HG03097 (cell line): ENCODE data around the gene NCF2.
"Not testable (repeated sequence)": the region's sequence is repeated elsewhere in the genome, so short reads cannot be mapped to it uniquely, and the experiment has no call there.

Experiments used
- ATAC-seq: cut with Tn5 transposase; IDR thresholded peaks from one replicate; pipeline ENCODE4 v1.9.1; 2021; ENCODE audit not compliant: unreplicated experiment, low FRiP score

NCF2 gene, protein sequence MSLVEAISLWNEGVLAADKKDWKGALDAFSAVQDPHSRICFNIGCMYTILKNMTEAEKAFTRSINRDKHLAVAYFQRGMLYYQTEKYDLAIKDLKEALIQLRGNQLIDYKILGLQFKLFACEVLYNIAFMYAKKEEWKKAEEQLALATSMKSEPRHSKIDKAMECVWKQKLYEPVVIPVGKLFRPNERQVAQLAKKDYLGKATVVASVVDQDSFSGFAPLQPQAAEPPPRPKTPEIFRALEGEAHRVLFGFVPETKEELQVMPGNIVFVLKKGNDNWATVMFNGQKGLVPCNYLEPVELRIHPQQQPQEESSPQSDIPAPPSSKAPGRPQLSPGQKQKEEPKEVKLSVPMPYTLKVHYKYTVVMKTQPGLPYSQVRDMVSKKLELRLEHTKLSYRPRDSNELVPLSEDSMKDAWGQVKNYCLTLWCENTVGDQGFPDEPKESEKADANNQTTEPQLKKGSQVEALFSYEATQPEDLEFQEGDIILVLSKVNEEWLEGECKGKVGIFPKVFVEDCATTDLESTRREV

DNA sequence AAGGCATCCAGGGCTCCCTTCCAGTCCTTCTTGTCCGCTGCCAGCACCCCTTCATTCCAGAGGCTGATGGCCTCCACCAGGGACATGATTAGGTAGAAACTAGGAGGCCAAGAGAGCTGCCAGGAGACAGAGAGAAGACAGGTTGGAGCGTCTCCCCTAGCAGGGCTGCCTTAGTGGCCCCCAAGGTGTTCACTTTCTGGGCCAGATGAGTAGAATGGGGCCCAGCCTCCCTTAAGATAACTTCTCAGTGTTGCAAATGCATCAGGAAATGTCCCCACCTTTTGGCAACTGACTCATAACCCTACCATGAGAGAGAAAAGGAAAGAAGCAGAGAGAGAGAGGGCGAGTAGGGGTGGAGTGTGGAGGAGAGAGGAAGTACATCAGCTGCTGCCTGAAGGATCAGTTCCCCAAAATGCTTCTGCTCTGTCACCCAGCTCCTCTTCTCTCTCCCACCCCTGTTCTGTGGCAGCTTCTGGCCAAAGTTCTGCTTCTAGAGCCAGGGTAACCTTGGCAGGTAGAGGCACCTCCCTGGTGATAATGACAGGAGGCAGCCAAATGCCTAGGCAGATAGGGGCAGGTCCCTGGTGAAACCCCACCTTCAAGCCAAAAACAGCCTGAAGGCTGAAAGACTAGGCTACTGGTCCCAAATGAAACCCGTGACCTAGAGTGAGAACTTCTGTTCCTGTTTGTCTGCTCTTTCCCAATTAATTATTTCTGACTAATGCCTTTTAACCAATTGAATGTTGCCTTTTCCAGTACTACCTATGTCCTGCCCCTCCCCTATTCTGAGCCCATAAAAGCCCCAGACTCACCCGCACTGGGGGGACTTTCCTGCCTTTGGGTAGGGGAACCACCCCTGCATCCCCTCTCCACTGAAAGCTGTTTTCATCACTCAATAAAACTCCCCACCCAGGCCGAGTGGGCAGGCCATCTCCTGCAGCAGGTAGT lies at the start of gene NCF2:
TSS of gene NCF2 (minus strand) at position 216 of the 948 bp plus-strand sequence. CDS start at position 86, 130 bp downstream.
- peak; percentile 75 for ATAC-seq

- no peak for ATAC-seq
Observed at GRCh38 chr1:183638649-183639387, 48.6 kb upstream of the NCF2 start.

DNA sequence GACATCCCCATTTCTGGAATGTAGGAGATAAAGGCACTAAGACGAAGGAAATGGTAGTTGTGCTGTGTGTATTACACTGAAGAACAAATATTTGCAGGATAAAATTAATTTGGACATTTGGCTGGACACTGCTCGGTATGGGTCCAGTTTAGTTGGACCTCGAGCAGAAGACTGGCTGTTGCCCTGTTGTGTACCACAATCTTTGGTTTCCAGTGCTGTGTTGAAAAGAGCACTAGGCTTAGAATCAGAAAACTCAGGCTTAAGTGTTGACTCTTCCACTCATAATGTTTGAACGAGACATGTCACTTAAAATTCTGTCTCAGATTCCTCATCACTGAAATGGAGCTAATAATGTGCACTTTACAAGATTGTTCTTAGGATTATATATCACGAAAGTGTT lies 46.5 kb upstream of the NCF2 start:
- ATAC-seq: no peak

DNA sequence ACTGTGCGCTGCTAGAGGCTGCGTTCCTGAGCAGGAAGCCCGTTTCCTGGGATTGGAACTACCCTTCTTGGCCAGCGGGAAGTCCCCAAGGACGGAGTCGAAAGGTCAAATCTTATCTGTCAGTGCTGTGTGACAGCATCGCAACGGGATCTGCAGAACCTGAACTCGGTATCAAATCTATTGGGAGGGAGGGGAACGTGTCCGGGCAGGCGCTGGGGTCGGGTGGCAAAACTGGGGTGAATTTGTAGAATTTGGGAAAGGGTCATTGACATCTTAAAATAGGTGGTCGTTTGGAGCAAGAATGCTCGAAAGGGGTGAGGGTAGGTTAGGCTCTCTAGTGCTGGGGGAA lies 46.0 kb upstream of the NCF2 start:
- no peak for ATAC-seq

DNA sequence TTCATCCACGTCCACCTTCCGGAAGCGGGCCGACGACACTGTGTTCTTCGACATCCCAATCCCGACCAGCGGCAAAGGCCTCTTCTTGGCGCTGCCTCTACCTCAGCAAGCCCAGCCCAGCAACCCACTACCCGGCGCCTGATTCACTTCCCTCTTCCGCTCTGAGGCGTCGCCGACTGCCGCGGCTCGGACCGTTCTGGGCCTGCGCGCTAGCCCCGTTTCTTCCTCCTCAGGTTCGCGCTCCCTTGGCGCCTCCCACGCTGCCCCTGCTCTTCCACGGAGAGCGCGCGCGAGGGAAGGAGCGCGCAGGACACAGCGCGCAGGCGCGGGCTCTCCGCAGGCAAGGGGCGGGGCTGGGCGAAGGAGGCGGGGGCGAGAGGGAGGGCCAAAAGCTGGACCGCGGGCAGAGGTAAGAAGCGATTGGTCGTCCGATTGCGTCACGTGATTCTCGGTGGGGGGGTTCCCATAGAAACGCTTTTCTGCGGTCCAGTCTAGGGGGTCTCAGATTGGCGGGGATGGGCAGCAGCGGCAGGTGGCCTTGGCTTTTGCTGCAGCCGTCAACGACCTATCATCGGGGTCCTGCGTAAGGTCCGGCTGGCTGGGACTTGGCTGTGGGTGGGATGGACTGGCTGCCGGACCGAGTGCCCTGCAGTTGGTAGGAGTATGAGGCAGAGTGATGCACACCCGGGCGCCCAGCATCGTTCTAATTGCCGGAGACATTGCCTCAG lies 45.5 kb upstream of the NCF2 start, which contains the start of gene ARPC5:
TSS of gene ARPC5 (minus strand) at position 178 of the 728 bp plus-strand sequence. CDS start at position 54, 124 bp downstream.
- peak; percentile 87 for ATAC-seq

- peak; percentile 5 for ATAC-seq
Observed at GRCh38 chr1:183635099-183635605, 44.9 kb upstream of the NCF2 start.

DNA sequence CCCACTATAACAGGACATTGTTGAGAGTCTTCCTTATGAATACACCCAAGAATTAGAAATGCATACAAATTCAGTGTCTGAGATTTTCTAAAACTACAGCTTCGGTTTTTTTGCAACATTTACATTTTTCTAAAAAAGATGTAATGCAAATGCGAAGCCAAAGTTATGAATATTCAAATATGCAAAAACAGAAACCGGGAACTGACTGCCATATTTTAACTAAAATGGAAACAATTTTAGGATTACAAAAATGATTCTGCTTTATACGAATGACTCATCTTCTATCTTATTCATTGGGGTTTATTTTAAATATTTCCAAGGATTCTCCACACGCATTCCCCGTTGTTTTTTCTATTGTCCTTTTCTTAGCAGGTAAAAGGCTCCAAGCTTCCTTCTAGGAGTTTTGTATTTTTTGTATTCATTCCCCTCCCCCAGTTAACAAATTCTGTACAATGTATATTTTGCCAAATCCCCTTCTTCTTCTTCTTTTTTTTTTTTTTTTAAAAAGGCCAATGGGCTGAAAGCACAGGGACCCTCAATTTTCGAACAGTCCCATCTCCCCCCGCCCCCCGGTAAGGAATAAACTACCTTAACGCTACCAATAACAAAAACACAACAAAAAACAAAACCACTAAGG lies 44.3 kb upstream of the NCF2 start:
- no peak for ATAC-seq

GRCh38 chr1:183633676-183634343 lies 43.6 kb upstream of the NCF2 start:
- ATAC-seq: peak; percentile 37

DNA sequence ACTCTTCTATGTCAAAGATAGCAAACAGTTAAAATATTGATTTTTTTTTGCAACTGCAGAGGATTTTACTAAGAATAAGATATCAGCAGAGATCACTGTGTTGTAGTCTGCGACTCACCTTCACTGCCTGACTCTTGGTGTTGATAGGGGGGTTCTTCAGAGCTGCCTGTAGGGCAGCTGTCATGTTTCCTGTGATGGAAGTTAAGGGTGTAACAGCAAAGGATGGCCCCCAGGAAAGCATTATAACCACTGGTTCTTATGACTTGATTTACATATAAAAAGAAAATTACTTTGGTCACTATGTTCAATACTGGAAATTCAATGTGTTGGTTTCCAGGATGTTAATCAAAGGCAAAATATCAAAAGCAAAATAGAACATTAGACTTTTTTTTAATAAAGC lies 42.7 kb upstream of the NCF2 start:
- ATAC-seq: no peak

DNA sequence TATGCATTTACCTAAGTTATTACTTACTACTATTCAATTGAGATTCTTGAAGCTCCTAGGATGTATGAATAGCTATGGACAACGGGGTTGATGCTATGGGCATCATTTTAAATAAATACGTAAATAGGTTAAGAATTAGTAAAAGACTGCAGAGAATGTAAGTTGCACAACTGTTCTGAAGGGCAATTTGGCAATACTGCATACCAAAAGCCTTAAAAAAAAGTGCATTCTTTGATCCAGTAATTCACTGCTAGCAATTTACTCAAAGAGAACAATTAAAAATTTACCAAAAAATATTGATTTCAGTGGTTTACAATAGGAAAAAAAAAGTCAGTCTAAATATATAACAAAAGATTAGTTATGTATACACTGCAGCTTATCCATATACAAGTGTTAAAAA lies 41.9 kb upstream of the NCF2 start:
- ATAC-seq: no peak

- no peak for ATAC-seq
Observed at GRCh38 chr1:183630748-183631147, 40.5 kb upstream of the NCF2 start.

- no peak for ATAC-seq
Observed at GRCh38 chr1:183628537-183628936, 38.3 kb upstream of the NCF2 start.

DNA sequence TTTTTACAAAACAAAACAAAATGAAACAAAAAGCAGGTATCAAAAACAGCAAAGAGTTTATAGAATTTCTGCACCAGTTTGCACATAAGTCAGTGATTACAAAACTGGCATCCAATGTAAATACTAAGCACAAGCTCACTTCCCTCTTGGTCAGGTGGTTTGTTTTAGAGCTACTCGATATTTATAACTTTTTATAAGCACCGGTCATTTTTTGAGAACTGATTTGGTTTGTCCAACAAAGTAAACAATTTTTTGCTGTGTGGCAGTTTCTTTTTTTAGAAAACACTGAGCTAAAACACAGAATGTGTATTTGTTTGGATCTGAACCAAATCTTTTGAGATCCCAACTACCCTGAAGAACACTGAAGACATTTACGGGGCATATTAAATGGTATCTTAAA lies 36.0 kb upstream of the NCF2 start:
- not testable (repeated sequence) for ATAC-seq

DNA sequence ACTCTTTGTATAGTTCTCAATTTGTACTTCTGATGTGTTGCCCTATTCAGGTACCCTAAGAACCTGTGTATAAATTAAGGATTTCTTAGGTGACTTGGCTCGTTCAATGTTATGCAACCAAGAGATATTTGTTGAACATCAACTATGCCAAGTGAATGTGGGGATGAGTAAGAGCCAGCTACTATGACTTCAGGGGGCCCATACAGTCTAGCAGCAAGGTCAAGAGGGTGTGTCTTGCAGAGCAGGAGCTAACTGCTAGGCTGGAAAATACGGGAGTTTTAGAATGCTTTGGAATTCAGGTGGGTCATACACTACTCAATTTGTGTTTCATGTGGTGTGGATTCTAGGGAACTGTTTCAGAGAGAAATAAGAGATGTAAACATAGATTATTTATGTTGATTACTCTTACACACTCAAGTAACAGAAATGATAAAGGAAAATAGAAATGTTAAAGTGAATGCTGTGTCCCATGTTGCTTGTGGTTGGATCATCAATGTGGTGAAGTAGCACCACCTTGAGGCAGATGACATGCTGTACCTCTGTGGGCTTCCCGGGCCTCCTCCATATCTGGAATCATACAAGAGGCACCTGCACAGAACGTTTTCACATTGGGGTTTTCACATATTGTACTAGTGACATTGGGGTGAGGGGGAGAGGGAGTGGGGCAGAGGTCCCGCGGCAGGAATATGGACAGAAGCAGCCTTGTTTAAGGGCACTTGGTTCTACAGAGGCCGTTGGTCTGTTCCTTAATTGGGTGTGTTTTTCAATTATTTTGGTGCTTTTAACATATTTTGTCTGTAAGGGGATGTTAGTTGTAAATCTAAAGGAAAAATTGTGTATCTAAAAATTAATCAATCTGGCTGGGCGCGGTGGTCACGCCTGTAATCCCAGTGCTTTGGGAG lies 32.9 kb upstream of the NCF2 start:
- no peak for ATAC-seq

- no peak for ATAC-seq
Observed at GRCh38 chr1:183622013-183622412, 31.8 kb upstream of the NCF2 start.

GRCh38 chr1:183620311-183620710 lies 30.1 kb upstream of the NCF2 start:
- no peak for ATAC-seq

DNA sequence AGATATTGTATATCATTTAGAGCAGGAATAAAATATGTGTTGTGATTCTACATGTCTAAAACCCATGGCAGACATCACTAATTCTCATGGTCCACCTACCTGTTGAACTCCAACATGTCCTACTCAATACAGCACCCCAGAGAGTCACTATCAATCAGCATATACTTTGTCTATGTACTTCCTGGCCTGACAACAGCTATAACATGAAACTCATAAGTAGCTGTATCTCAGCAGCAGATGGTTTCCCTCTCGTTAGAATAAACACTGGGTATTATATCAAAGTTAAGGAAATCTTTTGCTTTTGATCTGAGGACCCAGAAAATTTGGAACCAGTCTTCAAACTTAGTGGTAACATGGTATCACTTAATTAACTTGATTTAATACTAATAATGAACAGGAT lies 29.5 kb upstream of the NCF2 start:
- no peak for ATAC-seq

DNA sequence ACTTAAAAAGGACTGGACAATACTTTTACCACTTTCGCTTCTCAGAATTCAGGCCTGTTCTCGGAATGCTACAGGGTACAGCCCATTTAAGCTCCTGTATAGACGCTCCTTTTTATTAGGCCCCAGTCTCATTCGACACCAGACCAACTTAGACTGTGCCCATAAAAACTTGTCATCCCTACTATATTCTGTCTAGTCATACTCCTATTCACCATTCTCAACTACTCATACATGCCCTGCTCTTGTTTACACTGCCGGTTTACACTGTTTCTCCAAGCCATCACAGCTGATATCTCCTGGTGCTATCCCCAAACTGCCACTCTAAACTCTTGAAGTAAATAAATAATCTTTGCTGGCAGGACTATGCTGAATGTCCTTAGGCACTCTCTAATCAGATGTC lies 27.9 kb upstream of the NCF2 start:
- not testable (repeated sequence) for ATAC-seq
